ENCODE data around the gene ARID3A. TPM values are rescaled to one million over a fixed set of nuclear protein-coding genes. Genes with fewer than 3 reads are reported as not detected.

Gene ARID3A
- total and polyA plus RNA-seq, 12 donors, result 3.0 to 11.7 (median 5.0) TPM

Other genes with a start within 250 kb of the ARID3A start
- gene FSTL3, start 249.6 kb upstream of the ARID3A start, total RNA-seq, result 100 to 1,000 TPM in 3 of 10 donors, 10 to 100 TPM in 7; 33.4 to 153 (median 77.3) TPM
- 100 to 1,000 TPM; 118 to 279 TPM for gene FSTL3, start 249.6 kb upstream of the ARID3A start, polyA plus RNA-seq
- gene PRSS57, start 230.6 kb upstream of the ARID3A start, total RNA-seq, result not detected
- gene PRSS57, start 230.6 kb upstream of the ARID3A start, polyA plus RNA-seq, result under 1 TPM in 1 of 2 donors, not detected in 1; 0.06 TPM
- 10 to 100 TPM; 12.5 to 33.0 (median 17.7) TPM for gene PALM, start 217.1 kb upstream of the ARID3A start, total RNA-seq
- gene PALM, start 217.1 kb upstream of the ARID3A start, polyA plus RNA-seq, result 10 to 100 TPM; 18.9 to 36.7 TPM
- gene MISP, start 174.9 kb upstream of the ARID3A start, total RNA-seq, result not detected
- gene MISP, start 174.9 kb upstream of the ARID3A start, polyA plus RNA-seq, result under 1 TPM in 1 of 2 donors, not detected in 1; 0.01 TPM
- 100 to 1,000 TPM in 1 of 10 donors, 10 to 100 TPM in 9; 46.2 to 106 (median 56.8) TPM for gene PTBP1, start 128.6 kb upstream of the ARID3A start, total RNA-seq
- gene PTBP1, start 128.6 kb upstream of the ARID3A start, polyA plus RNA-seq, result 10 to 100 TPM; 48.2 to 74.3 TPM
- gene PLPPR3, start 104.1 kb upstream of the ARID3A start, total RNA-seq, result not detected
- not detected for gene PLPPR3, start 104.1 kb upstream of the ARID3A start, polyA plus RNA-seq
- 1 to 10 TPM in 1 of 10 donors, not detected in 9; 1.7 TPM for gene AZU1, start 98.2 kb upstream of the ARID3A start, total RNA-seq
- under 1 TPM in 1 of 2 donors, not detected in 1; 0.06 TPM for gene AZU1, start 98.2 kb upstream of the ARID3A start, polyA plus RNA-seq
- gene PRTN3, start 85.0 kb upstream of the ARID3A start, total RNA-seq, result not detected
- under 1 TPM in 1 of 2 donors, not detected in 1; 0.12 TPM for gene PRTN3, start 85.0 kb upstream of the ARID3A start, polyA plus RNA-seq
- gene ELANE, start 73.7 kb upstream of the ARID3A start, total RNA-seq, result 1 to 10 TPM in 3 of 10 donors, under 1 TPM in 4, not detected in 3; 0.26 to 2.8 (median 0.76) TPM
- gene ELANE, start 73.7 kb upstream of the ARID3A start, polyA plus RNA-seq, result 1 to 10 TPM; 3.0 to 5.4 TPM
- gene CFD, start 66.4 kb upstream of the ARID3A start, total RNA-seq, result 100 to 1,000 TPM in 4 of 10 donors, 10 to 100 TPM in 6; 21.1 to 326 (median 72.5) TPM
- gene CFD, start 66.4 kb upstream of the ARID3A start, polyA plus RNA-seq, result 100 to 1,000 TPM; 567 to 583 TPM
- gene MED16, start 32.8 kb upstream of the ARID3A start, total RNA-seq, result 10 to 100 TPM; 17.6 to 37.4 (median 26.2) TPM
- 10 to 100 TPM; 31.0 to 42.9 TPM for gene MED16, start 32.8 kb upstream of the ARID3A start, polyA plus RNA-seq
- not detected for gene RNU6-9, start 32.6 kb upstream of the ARID3A start, total RNA-seq
- not detected for gene RNU6-9, start 32.6 kb upstream of the ARID3A start, polyA plus RNA-seq
- gene R3HDM4, start 12.8 kb upstream of the ARID3A start, total RNA-seq, result 10 to 100 TPM; 16.3 to 30.6 (median 19.9) TPM
- gene R3HDM4, start 12.8 kb upstream of the ARID3A start, polyA plus RNA-seq, result 10 to 100 TPM; 34.5 to 49.8 TPM
- gene KISS1R, start 8.7 kb upstream of the ARID3A start, total RNA-seq, result not detected
- not detected for gene KISS1R, start 8.7 kb upstream of the ARID3A start, polyA plus RNA-seq
- gene WDR18, start 58.3 kb downstream of the ARID3A start, total RNA-seq, result 10 to 100 TPM; 17.3 to 25.0 (median 20.3) TPM
- 10 to 100 TPM; 44.0 to 66.4 TPM for gene WDR18, start 58.3 kb downstream of the ARID3A start, polyA plus RNA-seq
- gene GRIN3B, start 74.4 kb downstream of the ARID3A start, total RNA-seq, result under 1 TPM in 3 of 10 donors, not detected in 7; 0.08 to 0.10 (median 0.09) TPM
- gene GRIN3B, start 74.4 kb downstream of the ARID3A start, polyA plus RNA-seq, result under 1 TPM in 1 of 2 donors, not detected in 1; 0.01 TPM
- 100 to 1,000 TPM in 8 of 10 donors, 10 to 100 TPM in 2; 94.3 to 141 (median 111) TPM for gene TMEM259, start 95.1 kb downstream of the ARID3A start, total RNA-seq
- gene TMEM259, start 95.1 kb downstream of the ARID3A start, polyA plus RNA-seq, result 100 to 1,000 TPM; 144 to 289 TPM
- gene RNU6-2, start 95.5 kb downstream of the ARID3A start, total RNA-seq, result not detected
- not detected for gene RNU6-2, start 95.5 kb downstream of the ARID3A start, polyA plus RNA-seq
- 100 to 1,000 TPM in 2 of 10 donors, 10 to 100 TPM in 8; 33.0 to 117 (median 63.5) TPM for gene CNN2, start 100.6 kb downstream of the ARID3A start, total RNA-seq
- 10 to 100 TPM; 49.0 to 61.2 TPM for gene CNN2, start 100.6 kb downstream of the ARID3A start, polyA plus RNA-seq
- gene ABCA7, start 114.1 kb downstream of the ARID3A start, total RNA-seq, result 10 to 100 TPM in 1 of 10 donors, 1 to 10 TPM in 9; 4.3 to 18.1 (median 5.6) TPM
- 10 to 100 TPM in 1 of 2 donors, 1 to 10 TPM in 1; 2.7 to 23.4 TPM for gene ABCA7, start 114.1 kb downstream of the ARID3A start, polyA plus RNA-seq
- gene ARHGAP45, start 141.1 kb downstream of the ARID3A start, total RNA-seq, result 10 to 100 TPM in 1 of 10 donors, 1 to 10 TPM in 9; 1.9 to 27.4 (median 4.1) TPM
- 1 to 10 TPM; 4.4 to 8.6 TPM for gene ARHGAP45, start 141.1 kb downstream of the ARID3A start, polyA plus RNA-seq
- gene POLR2E, start 169.3 kb downstream of the ARID3A start, total RNA-seq, result 100 to 1,000 TPM; 111 to 215 (median 134) TPM
- gene POLR2E, start 169.3 kb downstream of the ARID3A start, polyA plus RNA-seq, result 100 to 1,000 TPM; 116 to 212 TPM
- gene GPX4, start 178.0 kb downstream of the ARID3A start, total RNA-seq, result 100 to 1,000 TPM; 244 to 405 (median 299) TPM
- gene GPX4, start 178.0 kb downstream of the ARID3A start, polyA plus RNA-seq, result 100 to 1,000 TPM; 461 to 487 TPM
- 10 to 100 TPM; 12.6 to 61.3 (median 16.1) TPM for gene SBNO2, start 248.2 kb downstream of the ARID3A start, total RNA-seq
- 10 to 100 TPM; 12.6 to 18.7 TPM for gene SBNO2, start 248.2 kb downstream of the ARID3A start, polyA plus RNA-seq

Measured in heart right ventricle (tissue), 12 donors.